Lung (tissue), 12 donors: ENCODE results near the gene GPC6. TPM values are rescaled to one million over a fixed set of nuclear protein-coding genes. Genes with fewer than 3 reads are reported as not detected.

Source experiments
- ATAC-seq: fragments of 200-7000 bp; cut with Tn5 transposase; one replicate; pipeline ENCODE4 v1.9.1; 2020; ENCODE audit warnings: moderate number of reproducible peaks; ENCODE audit not compliant: insufficient read depth, low FRiP score
- DNase-seq, 3 donors: peaks; one replicate each; pipeline ENCODE4 v3.0.0-alpha.2; 2013 to 2017
- H3K27ac ChIP-seq, 2 donors: one replicate each; pipeline ENCODE4 v1.5.1; 2013; ENCODE audit warnings: mild to moderate bottlenecking in 2 of 2, moderate library complexity in 2 of 2, control low read depth in 1 of 2, inconsistent platforms in 1 of 2, low read depth in 1 of 2, low read length in 1 of 2
- H3K27me3 ChIP-seq, 3 donors: one replicate each; pipeline ENCODE4 v1.5.1; 2013; ENCODE audit warnings: low read length in 2 of 3; ENCODE audit not compliant: control insufficient read depth in 3 of 3, insufficient read depth in 3 of 3
- H3K36me3 ChIP-seq, 4 donors: one replicate each; pipeline ENCODE4 v1.5.1; 2013; ENCODE audit warnings: low read length in 4 of 4, mild to moderate bottlenecking in 1 of 4, moderate library complexity in 1 of 4; ENCODE audit not compliant: control insufficient read depth in 4 of 4, insufficient read depth in 4 of 4
- H3K4me1 ChIP-seq, 5 donors: one replicate each; pipeline ENCODE4 v1.5.1; 2013; ENCODE audit warnings: low read length in 5 of 5, mild to moderate bottlenecking in 2 of 5, moderate library complexity in 1 of 5; ENCODE audit not compliant: control insufficient read depth in 5 of 5, insufficient read depth in 5 of 5
- H3K4me3 ChIP-seq: one replicate; pipeline ENCODE4 v1.5.1; 2013; ENCODE audit warnings: mild to moderate bottlenecking, control low read depth, moderate library complexity
- H3K9ac ChIP-seq, 2 donors: one replicate each; pipeline ENCODE4 v1.5.1; 2013; ENCODE audit warnings: low read length in 2 of 2, control low read depth in 1 of 2; ENCODE audit not compliant: insufficient read depth in 1 of 2
- H3K9me3 ChIP-seq, 4 donors: one replicate each; pipeline ENCODE4 v1.5.1; 2013; ENCODE audit warnings: low read length in 3 of 4, mild to moderate bottlenecking in 1 of 4, moderate library complexity in 1 of 4; ENCODE audit not compliant: control insufficient read depth in 4 of 4, insufficient read depth in 3 of 4
- WGBS, 2 donors: extraction: QIAGEN DNeasy Blood & Tissue Kit; methylation state at CpG; one replicate each; pipeline ENCODE4 v1.1.7; 2013; 5-methylcytosine and 5-hydroxymethylcytosine counted together
- polyA plus RNA-seq, 2 donors: library from polyadenylated mRNA; stranded (reverse); fragments of 200-250 nt; gene quantifications; one replicate each; pipeline ENCODE4 v1.2.1, GENCODE V29; 2013
- total RNA-seq, 2 donors: library from RNA; depleted of rRNA in 1 of 2; stranded (reverse); fragments of >200 nt in 1 of 2; gene quantifications; one replicate each; pipeline ENCODE4 v1.2.1, GENCODE V29; 2014 to 2021
- TF ChIP-seq, protein P1 (sequence below): IDR thresholded peaks from 2 replicates; pipeline ENCODE4 v1.5.1; 2012; ENCODE audit warnings: mild to moderate bottlenecking; ENCODE audit errors: control extremely low read depth, extremely low read depth
- donor health status: control.
- donor health status: control.
- donor health status: Bipolar disorder and iron deficiency.
- donor health status: healthy.
- donor health status: DM: yes; HTN: yes; CAD: no.

The GPC6 gene
- total and polyA plus RNA-seq, 4 donors: 0.45 to 31.4 (median 4.8) TPM

DNA sequence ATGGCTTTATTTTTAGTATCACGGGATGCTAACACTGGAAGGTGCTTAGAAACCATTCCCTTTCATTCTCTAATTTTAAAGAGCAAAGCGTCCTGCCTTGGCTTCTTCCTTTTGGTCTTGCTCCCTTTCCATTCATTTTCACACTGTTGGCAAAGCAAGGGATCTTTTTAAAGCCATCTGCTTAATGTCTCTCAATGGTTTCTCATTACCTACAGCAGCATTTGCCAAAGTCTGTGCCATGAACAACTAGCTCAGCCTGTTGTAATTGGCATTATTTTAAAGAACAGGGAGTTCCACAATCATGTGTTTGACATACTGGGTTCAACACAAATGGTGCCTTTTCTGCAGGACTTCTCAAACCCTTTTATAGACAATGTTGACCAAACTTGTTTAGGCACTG lies 444.3 kb downstream of the GPC6 start:
- no peaks in the 10 kb centered on the region for H3K27me3 ChIP-seq
- H3K4me1 ChIP-seq: no peaks in the 10 kb centered on the region
- ATAC-seq (no peak), DNase-seq (no peak)
- no peaks in the 10 kb centered on the region for H3K36me3 ChIP-seq
- TF ChIP-seq, protein P1, sequence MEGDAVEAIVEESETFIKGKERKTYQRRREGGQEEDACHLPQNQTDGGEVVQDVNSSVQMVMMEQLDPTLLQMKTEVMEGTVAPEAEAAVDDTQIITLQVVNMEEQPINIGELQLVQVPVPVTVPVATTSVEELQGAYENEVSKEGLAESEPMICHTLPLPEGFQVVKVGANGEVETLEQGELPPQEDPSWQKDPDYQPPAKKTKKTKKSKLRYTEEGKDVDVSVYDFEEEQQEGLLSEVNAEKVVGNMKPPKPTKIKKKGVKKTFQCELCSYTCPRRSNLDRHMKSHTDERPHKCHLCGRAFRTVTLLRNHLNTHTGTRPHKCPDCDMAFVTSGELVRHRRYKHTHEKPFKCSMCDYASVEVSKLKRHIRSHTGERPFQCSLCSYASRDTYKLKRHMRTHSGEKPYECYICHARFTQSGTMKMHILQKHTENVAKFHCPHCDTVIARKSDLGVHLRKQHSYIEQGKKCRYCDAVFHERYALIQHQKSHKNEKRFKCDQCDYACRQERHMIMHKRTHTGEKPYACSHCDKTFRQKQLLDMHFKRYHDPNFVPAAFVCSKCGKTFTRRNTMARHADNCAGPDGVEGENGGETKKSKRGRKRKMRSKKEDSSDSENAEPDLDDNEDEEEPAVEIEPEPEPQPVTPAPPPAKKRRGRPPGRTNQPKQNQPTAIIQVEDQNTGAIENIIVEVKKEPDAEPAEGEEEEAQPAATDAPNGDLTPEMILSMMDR: no peak
- no peaks in the 10 kb centered on the region for H3K9me3 ChIP-seq
- no peak overlapping the region for H3K9ac ChIP-seq
- no peak overlapping the region for H3K4me3 ChIP-seq
- H3K27ac ChIP-seq: no peak overlapping the region
- WGBS, 2 donors: 82 to 88% methylated on average over 2 of the region's 2 CpGs

DNA sequence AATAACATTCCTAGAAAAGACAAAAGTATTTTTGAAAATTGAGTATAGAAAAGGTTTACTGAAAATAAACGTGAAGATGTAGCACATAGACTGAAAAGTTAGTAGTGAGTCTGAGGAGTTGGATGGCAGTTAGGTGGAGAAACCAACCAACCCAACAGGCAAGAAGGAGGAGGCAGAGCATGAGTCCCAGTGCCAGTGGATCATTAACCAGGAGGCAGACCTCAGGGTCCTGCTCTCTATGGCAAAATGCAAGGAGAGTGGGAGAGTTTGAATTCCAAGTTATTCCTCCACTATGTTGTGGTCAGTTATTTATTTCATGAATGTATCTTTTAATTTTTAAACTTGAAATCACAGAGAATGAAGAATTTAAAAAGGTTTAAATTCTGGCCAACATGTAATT lies 446.4 kb downstream of the GPC6 start:
- H3K9me3 ChIP-seq: no peaks in the 10 kb centered on the region
- no peak overlapping the region for H3K9ac ChIP-seq
- 81 to 88% methylated on average over 1 of the region's 1 CpG for WGBS, 2 donors
- ATAC-seq (no peak), DNase-seq (no peak)
- no peak overlapping the region for H3K4me3 ChIP-seq
- no peaks in the 10 kb centered on the region for H3K27me3 ChIP-seq
- no peaks in the 10 kb centered on the region for H3K4me1 ChIP-seq
- H3K27ac ChIP-seq: no peak overlapping the region
- H3K36me3 ChIP-seq: no peaks in the 10 kb centered on the region
- TF ChIP-seq, protein P1: no peak

DNA sequence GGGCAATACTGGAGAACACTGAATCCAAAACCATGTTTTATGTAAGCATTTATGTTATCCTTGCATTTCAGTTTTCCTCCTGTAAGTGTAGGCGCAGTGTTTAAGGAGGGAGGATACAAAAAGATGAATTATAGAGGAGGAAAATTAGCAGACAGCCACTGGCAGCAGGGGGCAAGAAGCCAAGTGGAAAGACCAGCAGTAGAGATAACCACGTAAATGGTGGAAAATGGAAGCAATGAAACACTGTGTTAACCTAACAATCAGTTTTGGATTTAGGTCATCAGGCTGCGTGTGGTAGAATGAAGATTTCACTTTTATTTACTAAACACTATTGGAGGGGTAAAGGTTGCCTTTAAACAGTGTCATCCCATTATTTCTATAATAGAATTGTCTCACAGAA lies 447.3 kb downstream of the GPC6 start:
- no peak overlapping the region for H3K4me3 ChIP-seq
- H3K9me3 ChIP-seq: no peaks in the 10 kb centered on the region
- TF ChIP-seq, protein P1: no peak
- ATAC-seq (no peak), DNase-seq (no peak)
- 77 to 86% methylated on average over 3 of the region's 3 CpGs for WGBS, 2 donors
- H3K27ac ChIP-seq: no peak overlapping the region
- H3K36me3 ChIP-seq: no peaks in the 10 kb centered on the region
- H3K27me3 ChIP-seq: no peaks in the 10 kb centered on the region
- H3K9ac ChIP-seq: no peak overlapping the region
- H3K4me1 ChIP-seq: no peaks in the 10 kb centered on the region

DNA sequence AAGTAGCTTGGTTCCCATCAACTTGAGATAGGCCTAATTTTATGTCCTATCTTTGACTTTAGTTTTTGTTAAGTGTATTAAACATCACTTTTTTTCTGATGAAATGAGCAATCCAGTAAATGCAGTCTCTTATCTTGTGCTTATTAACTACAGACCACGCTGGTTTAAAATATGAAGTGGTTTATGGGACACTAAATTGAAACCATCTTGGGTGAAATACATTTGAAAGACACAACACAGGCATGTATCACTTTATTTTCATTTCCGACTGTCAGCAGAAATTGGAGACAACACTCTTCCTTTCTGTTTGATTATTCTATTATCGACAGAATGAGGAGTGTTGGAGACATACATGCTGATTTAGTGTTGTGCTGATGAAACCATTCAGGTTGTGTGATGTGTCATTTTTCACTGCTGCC lies 447.7 kb downstream of the GPC6 start:
- Histone ChIP-seq H3K36me3 (no peaks in the 10 kb centered on the region), H3K9ac (no peak overlapping the region), H3K27ac (no peak overlapping the region), H3K4me1 (no peaks in the 10 kb centered on the region), H3K4me3 (no peak overlapping the region), H3K9me3 (no peaks in the 10 kb centered on the region), H3K27me3 (no peaks in the 10 kb centered on the region)
- 57 to 68% methylated on average over 3 of the region's 3 CpGs for WGBS, 2 donors
- TF ChIP-seq, protein P1: no peak
- ATAC-seq (no peak), DNase-seq (no peak)
